Subcutaneous adipose tissue (tissue), 4 donors: ENCODE measurements around the gene CEP290. TPM values are rescaled to one million over a fixed set of nuclear protein-coding genes. Genes with fewer than 3 reads are reported as not detected.

Experiments
- total RNA-seq, 4 donors: library from RNA; depleted of rRNA; stranded (reverse); fragments of >200 nt; gene quantifications; one replicate each; pipeline ENCODE4 v1.1.0, GENCODE V29; 2016
- TF ChIP-seq, protein P1 (sequence below): fragments of 450-650 bp; IDR thresholded peaks from one replicate; pipeline ENCODE4 v1.5.1; 2016; ENCODE audit warnings: low read depth, mild to moderate bottlenecking, control low read depth, antibody characterized with exemption, moderate library complexity

Gene CEP290, protein sequence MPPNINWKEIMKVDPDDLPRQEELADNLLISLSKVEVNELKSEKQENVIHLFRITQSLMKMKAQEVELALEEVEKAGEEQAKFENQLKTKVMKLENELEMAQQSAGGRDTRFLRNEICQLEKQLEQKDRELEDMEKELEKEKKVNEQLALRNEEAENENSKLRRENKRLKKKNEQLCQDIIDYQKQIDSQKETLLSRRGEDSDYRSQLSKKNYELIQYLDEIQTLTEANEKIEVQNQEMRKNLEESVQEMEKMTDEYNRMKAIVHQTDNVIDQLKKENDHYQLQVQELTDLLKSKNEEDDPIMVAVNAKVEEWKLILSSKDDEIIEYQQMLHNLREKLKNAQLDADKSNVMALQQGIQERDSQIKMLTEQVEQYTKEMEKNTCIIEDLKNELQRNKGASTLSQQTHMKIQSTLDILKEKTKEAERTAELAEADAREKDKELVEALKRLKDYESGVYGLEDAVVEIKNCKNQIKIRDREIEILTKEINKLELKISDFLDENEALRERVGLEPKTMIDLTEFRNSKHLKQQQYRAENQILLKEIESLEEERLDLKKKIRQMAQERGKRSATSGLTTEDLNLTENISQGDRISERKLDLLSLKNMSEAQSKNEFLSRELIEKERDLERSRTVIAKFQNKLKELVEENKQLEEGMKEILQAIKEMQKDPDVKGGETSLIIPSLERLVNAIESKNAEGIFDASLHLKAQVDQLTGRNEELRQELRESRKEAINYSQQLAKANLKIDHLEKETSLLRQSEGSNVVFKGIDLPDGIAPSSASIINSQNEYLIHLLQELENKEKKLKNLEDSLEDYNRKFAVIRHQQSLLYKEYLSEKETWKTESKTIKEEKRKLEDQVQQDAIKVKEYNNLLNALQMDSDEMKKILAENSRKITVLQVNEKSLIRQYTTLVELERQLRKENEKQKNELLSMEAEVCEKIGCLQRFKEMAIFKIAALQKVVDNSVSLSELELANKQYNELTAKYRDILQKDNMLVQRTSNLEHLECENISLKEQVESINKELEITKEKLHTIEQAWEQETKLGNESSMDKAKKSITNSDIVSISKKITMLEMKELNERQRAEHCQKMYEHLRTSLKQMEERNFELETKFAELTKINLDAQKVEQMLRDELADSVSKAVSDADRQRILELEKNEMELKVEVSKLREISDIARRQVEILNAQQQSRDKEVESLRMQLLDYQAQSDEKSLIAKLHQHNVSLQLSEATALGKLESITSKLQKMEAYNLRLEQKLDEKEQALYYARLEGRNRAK (N-terminal part only)
- total RNA-seq = 10 to 100 TPM; 11.7 to 24.0 (median 16.3) TPM

DNA sequence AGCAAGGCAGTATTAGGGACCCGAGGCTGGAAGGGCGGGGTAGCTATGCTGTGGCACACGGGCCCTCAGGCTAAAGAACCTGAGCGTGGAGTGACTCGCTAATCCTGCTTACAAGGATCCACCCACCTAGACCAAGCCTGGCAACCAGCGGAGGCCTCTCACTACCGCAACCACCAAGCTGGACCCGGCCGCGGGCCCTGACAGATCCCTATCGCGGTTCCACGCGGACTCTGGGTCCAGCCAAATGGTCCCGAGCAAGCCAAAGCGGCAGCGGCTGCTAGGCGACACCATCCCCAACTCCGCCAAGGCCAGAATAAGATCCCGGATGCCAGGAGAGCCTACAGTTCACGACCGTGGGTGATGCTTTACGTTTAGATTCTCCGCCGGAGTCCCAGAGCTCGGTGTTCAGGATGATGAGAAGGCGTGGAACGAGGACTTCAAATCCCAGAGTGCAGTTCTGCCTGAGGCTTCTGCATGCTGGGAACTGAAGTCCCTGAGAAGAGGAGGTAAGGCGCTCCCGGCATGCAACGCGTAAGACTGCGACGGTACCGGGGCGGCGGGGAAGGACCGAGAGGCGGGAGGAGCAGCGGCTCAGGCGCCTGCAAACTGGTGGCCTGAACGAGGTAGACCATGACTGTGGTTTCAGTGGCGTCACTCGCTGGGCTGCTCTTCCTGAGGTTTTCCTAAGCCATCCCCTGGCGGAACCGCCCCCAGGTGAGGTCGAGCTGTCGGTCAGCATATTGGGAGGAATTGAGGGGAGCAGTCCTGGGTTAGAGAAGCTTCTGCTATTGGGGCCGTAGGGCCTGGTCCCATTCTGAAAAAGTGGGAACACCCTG, at the start of gene CEP290, which contains the start of gene TMTC3:
TSS of gene CEP290 (minus strand) at position 315 of the 836 bp plus-strand sequence. CDS start 781 bp downstream, outside the sequence.
TSS of gene TMTC3 (plus strand) at position 534 of the 836 bp plus-strand sequence. CDS start 6,009 bp downstream, outside the sequence.
- TF ChIP-seq, protein P1, sequence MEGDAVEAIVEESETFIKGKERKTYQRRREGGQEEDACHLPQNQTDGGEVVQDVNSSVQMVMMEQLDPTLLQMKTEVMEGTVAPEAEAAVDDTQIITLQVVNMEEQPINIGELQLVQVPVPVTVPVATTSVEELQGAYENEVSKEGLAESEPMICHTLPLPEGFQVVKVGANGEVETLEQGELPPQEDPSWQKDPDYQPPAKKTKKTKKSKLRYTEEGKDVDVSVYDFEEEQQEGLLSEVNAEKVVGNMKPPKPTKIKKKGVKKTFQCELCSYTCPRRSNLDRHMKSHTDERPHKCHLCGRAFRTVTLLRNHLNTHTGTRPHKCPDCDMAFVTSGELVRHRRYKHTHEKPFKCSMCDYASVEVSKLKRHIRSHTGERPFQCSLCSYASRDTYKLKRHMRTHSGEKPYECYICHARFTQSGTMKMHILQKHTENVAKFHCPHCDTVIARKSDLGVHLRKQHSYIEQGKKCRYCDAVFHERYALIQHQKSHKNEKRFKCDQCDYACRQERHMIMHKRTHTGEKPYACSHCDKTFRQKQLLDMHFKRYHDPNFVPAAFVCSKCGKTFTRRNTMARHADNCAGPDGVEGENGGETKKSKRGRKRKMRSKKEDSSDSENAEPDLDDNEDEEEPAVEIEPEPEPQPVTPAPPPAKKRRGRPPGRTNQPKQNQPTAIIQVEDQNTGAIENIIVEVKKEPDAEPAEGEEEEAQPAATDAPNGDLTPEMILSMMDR = no peak

- TF ChIP-seq, protein P1 = no peak
These were observed 46.3 kb upstream of the CEP290 start for GRCh38 chr12:88188180-88188579.

GRCh38 chr12:88187571-88187970, 45.7 kb upstream of the CEP290 start:
- TF ChIP-seq, protein P1 = no peak

DNA sequence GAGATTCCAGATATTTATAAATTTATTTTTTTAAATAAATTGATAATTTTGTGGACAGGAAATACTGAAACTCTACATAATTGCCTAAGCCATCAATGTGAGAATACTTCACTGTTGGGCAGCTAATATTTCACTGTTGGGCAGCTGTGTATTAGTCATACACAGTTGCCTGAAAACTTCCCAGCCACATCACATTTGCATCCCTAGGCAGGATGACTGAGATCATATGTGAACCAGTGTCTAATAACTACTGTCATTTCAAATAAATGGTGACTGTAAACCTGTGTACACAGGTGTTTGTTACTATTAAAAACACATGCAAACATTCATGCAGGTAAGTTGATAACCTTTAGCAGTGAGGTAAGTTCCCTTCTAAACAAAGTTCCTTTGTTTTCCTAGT, 44.1 kb upstream of the CEP290 start:
- TF ChIP-seq, protein P1 = no peak

DNA sequence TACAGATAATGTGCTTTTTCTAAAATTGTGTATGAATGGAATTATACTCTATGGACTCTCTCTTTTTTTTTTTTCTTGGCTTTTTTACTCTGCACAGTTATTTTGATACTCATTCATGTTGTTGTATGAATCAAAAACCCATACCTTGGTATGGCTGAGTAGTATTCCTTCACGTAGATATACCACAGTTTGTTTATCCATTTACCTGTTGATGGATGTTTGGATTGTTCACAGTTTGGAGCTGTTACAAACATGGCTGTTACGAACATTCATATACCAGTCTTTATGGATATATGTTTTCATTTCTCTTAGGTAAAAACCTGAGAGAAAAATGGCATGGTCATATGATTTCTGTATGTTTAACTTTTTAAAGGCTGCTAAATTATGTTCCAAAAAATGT, 43.4 kb upstream of the CEP290 start:
- TF ChIP-seq, protein P1 = no peak

DNA sequence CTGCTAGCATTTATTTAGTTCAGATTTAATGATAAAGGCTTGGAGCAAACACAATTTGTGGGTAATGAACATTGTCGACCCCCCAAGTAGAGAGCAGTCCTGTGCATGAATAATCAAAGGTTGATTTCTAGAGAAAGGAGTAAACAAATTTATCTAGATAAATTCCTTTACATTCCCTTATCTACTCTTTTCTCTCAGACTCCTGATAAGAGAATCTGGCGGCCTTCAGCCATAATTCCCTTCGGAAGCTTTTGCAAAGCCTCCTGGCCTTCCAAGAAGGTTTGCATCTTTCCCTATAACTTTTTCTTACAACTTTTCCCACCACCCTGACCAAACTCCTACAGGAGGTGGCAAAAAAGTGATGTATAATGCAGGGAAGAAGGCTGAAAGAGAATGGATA, 42.3 kb upstream of the CEP290 start:
- TF ChIP-seq, protein P1 = no peak
